GM12873 (cell line): ENCODE measurements around the gene U2AF2.

Experiments
- TF ChIP-seq, protein P1 (sequence below): IDR thresholded peaks from 2 replicates; pipeline ENCODE4 v1.5.1; 2012; ENCODE audit warnings: low read depth, mild to moderate bottlenecking, moderate library complexity, low read length, control low read depth; ENCODE audit not compliant: insufficient read depth; ENCODE audit errors: missing control alignments

Gene U2AF2

DNA sequence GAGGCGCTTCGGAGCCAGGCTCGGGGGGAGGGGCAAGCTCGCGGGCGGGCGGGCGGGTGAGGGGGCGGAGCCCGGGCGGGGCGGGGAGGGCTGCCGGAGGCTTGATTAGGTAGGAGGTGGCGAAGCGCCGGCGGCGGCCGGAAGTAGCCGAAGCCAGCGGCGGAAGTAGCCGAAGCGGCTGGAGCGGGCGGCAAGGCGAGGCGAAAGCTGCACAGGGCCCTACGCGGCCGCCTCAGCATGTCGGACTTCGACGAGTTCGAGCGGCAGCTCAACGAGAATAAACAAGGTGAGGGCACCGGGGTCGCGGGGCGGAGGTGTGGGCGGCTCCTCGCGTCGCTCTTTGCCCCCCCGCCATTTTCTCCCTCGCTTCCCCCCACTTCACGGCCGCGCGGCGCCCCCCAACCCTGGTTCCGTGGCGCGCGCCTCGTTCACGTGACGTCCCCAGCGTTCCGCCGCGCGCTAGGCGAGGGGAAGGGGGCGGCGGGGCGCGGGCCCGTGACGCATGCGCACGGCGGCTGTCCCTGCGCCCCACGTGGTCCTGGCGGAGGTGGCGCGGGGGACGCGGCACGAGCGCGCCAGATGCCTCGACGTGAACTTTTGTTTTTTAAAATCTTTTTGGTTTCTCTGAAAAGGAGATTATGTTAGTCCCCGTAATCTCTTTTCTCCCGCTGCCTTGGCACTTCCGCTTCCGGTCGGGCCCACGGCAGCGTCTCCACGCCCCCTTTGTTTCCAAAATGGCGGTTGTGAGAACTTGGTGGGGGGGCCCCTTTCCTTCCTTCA lies at the start of gene U2AF2:
Gene U2AF2, plus strand, starts transcription at position 168 of the 780 bp plus-strand sequence. Its CDS starts 70 bp downstream, at position 238.
- TF ChIP-seq, protein P1, sequence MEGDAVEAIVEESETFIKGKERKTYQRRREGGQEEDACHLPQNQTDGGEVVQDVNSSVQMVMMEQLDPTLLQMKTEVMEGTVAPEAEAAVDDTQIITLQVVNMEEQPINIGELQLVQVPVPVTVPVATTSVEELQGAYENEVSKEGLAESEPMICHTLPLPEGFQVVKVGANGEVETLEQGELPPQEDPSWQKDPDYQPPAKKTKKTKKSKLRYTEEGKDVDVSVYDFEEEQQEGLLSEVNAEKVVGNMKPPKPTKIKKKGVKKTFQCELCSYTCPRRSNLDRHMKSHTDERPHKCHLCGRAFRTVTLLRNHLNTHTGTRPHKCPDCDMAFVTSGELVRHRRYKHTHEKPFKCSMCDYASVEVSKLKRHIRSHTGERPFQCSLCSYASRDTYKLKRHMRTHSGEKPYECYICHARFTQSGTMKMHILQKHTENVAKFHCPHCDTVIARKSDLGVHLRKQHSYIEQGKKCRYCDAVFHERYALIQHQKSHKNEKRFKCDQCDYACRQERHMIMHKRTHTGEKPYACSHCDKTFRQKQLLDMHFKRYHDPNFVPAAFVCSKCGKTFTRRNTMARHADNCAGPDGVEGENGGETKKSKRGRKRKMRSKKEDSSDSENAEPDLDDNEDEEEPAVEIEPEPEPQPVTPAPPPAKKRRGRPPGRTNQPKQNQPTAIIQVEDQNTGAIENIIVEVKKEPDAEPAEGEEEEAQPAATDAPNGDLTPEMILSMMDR, result no peak

DNA sequence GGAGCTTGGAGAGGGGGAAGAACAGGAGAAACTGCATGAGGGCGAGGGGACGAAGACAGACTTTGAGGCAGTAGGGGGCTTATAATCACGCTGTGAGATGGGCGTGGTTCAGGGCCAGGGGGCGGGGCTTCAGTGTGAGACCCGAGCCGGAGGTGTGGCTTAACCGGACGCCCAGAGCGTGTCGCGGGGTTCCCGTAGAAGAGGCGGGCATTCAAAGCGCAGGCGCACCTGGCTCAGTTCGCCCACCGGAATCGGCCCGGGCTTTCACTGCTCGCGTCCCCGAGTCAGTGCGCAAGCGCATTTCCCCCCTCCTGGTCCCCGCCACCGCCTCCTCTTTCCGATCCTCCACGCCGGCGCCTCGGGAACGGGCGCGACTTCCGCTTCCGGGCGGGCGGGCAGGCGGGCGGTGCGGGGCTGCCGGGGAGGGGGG lies 49.6 kb upstream of the U2AF2 start:
- TF ChIP-seq, protein P1, result no peak

DNA sequence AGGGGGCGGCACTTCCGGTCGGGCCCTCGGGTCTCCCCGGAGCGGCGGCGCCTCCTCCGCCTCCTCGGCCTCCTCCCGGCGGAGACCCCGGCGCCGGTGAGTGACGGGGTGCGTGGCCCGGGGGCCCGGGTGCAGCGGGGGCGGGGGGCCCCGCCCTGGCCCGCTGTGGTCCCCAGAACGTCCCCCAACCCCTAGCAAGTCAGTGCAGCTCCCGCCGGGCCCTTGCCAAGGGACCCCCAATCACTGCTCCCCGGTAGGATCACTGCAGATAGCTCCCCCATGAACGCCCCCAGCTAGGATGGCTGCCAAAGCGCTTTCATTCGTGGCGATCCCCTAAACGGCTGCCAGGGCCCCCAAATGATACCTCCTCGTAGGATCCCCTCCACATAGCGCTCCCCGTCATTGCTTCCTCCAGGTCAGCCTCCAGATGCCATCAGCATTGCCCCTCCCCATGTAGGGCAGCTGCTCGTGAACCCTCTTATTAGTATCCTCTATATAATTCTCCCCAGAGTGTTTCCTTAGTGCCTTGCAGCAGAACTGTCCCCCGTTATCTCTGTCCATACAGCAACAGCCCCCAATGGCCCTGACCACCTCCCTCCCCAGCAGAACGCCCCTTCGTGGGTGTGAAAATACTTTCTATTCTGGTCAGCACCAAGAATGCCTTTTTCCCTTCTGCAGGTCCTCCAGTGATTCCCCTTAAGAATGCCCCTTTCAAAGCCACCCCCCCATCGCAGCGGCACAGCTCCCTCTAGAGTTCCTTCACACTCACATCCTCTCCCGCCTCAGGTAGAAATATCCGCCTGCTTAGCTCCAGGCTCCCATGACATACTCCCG lies 49.0 kb upstream of the U2AF2 start, which contains the start of gene ZNF865:
Gene ZNF865, plus strand, starts transcription at position 11 of the 834 bp plus-strand sequence. CDS start 7,972 bp downstream, outside the sequence.
- TF ChIP-seq, protein P1, result peak; percentile 84

DNA sequence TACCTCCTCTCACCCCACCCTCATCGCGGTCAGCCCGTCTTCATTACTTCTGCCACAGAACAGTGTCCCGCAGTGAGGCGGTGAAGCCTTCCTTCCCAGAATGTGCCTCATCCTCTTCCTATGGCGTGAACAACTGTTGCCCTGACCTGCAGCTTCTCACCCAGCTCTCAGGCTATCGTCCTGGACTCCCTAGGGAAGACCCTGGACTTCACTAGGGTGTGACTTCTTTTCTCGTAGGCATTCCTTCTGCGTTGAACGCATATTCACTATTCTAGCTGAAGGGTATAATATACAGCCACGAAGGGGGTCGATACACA lies 48.4 kb upstream of the U2AF2 start:
- TF ChIP-seq, protein P1, result no peak

DNA sequence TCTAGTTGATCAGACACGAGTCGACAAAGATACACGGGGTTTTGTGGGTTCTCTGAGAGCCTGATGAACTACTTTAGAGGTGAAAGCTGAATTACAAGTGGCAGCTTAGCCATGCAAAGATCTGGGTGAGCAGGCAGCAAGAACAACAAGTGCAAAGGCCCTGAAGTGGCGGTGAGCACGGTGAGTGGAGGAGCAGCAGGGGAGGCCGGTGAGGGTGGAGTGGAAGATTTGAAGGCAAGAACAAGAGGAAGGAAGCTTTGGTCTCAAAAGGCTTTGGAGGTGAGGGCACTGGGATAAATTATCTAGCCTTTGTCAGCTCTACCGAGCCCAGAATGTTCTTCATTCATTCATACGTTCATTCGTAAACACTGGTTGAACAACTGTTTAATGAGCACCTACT lies 48.0 kb upstream of the U2AF2 start:
- TF ChIP-seq, protein P1, result no peak

DNA sequence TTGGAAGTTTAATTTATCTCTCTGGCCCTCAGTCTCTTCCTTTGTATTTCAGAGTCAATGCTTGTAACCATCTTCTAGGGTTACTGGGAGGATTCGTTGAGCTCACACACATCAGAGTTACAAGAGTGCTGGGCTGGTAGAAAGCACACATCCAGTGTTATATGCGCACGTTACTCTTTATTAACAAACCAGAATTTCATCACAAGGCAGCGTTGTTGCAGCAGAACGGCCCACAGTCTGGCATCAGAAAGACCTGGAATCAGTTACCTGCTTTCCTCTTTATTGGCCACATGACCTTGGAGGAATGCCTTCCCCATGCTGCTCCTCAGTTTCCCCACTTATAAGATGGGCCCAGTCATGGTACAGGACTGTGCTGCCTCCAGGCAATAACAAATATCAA lies 45.5 kb upstream of the U2AF2 start:
- TF ChIP-seq, protein P1, result no peak
